Hair follicle dermal papilla cell (primary cell): ENCODE data around the gene KNTC1. TPM values are rescaled to one million over a fixed set of nuclear protein-coding genes. Genes with fewer than 3 reads are reported as not detected.

Source experiments
- small RNA-seq: library from RNA; depleted of rRNA; stranded (forward); fragments of <200 nt; gene quantifications from one replicate; pipeline ENCODE3, GENCODE V24; 2012
- total RNA-seq: library from RNA; depleted of rRNA; stranded (reverse); fragments of >200 nt; gene quantifications from 2 replicates; pipeline ENCODE4 v1.2.3, GENCODE V29; 2012

The KNTC1 gene, protein sequence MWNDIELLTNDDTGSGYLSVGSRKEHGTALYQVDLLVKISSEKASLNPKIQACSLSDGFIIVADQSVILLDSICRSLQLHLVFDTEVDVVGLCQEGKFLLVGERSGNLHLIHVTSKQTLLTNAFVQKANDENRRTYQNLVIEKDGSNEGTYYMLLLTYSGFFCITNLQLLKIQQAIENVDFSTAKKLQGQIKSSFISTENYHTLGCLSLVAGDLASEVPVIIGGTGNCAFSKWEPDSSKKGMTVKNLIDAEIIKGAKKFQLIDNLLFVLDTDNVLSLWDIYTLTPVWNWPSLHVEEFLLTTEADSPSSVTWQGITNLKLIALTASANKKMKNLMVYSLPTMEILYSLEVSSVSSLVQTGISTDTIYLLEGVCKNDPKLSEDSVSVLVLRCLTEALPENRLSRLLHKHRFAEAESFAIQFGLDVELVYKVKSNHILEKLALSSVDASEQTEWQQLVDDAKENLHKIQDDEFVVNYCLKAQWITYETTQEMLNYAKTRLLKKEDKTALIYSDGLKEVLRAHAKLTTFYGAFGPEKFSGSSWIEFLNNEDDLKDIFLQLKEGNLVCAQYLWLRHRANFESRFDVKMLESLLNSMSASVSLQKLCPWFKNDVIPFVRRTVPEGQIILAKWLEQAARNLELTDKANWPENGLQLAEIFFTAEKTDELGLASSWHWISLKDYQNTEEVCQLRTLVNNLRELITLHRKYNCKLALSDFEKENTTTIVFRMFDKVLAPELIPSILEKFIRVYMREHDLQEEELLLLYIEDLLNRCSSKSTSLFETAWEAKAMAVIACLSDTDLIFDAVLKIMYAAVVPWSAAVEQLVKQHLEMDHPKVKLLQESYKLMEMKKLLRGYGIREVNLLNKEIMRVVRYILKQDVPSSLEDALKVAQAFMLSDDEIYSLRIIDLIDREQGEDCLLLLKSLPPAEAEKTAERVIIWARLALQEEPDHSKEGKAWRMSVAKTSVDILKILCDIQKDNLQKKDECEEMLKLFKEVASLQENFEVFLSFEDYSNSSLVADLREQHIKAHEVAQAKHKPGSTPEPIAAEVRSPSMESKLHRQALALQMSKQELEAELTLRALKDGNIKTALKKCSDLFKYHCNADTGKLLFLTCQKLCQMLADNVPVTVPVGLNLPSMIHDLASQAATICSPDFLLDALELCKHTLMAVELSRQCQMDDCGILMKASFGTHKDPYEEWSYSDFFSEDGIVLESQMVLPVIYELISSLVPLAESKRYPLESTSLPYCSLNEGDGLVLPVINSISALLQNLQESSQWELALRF (N-terminal part only)
- total RNA-seq, result 7.3 and 10.5 TPM in 2 replicates

DNA sequence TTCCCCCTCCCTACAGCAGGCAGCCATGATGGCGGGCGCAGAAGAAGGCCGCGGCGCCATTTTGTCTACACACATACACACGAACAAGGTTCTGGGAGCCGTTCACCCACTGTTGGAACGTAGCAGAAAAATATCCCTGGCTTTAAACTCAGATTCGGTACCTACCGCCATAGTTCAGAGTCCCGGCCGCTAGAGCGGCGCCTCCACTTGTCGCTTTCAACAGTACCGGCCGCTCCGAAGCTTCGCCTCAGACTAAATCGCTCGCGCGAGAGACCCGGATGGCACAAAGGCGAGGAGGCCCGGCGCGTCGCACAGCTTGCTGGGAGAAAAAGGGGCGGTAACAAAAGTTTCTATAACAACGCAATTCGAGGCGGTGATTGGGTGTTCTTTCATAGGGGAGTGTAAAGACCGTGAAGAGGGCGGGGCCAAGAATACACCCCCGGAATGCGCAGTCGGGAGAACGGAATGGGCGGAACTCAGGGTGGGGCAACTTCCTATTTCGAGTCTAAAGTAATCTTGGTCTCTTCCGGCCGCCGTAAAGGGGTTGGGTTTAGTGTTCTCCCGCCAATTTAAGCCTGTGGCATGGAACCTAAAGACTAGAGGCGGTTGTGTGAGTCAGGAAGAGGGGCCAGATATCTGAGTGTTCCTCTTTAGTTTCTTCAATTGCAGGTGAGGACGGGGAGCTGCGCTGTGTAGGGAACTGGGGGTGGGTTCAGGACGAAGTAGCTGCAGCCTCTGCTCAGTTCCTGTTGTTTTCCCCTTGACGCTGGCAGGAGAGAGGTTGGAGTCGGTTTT is at the start of gene KNTC1, which contains the start of gene RSRC2:
TSS of gene KNTC1 (plus strand) at position 567 of the 795 bp plus-strand sequence. CDS start 2,815 bp downstream, outside the sequence.
TSS of gene RSRC2 (minus strand) at position 254 of the 795 bp plus-strand sequence. CDS start at position 171, 83 bp downstream.

DNA sequence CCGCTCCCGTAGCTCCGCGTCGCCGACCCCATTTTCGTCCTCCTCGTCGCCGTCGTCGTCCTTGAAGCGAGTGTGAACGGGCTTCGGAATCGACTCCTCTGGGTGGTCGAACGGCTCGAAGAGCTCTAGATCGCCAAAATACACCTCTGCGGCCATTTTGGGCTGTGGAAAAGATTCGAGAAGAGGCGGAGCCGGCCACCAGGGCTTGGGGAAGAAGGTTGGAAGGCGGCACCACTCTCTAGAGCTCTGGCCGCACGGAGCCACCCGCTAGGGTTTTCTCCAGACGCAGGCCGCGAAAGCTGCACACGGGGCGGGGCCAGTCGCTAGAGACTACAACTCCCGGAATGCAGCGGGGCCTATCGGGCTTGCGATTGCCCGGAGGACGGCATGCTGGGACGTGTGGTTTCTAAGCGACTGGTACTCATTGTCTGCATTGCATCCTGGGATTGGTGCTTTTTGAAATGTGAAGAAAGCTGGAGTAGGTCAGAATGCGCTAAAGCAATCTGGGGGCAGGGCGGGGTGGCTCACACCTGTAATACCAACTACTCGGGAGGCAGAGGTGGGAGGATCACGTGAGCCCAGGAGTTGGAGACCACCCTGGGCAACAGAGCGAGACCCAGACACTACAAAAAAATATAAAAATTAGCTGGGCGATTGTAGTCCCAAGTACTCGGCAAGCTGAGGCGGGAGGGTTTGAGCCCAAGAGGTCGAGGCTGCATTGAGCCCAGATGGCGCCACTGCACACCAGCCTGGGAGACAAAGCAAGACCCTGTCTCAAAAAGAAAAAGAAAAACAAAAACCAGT is 26.2 kb upstream of the KNTC1 start, which contains the start of gene ZCCHC8:
TSS of gene ZCCHC8 (minus strand) at position 248 of the 804 bp plus-strand sequence. CDS start at position 156, 92 bp downstream.

Small RNAs within 50 kb of the gene (small RNA-seq; reads per million reads assigned to genes)
- not detected for gene AC026333.1
- not detected for gene RF00411

Other genes starting within 250 kb of the KNTC1 start
- gene CLIP1, start 104.6 kb upstream of the KNTC1 start, total RNA-seq, result 66.5 and 71.7 TPM in 2 replicates
- gene ZCCHC8, start 26.3 kb upstream of the KNTC1 start, total RNA-seq, result 13.1 and 16.6 TPM in 2 replicates
- gene RSRC2, start 313 bp upstream of the KNTC1 start, total RNA-seq, result 28.8 and 38.3 TPM in 2 replicates
- gene HCAR2, start 176.1 kb downstream of the KNTC1 start, total RNA-seq, result not detected in 2 replicates
- gene HCAR3, start 189.6 kb downstream of the KNTC1 start, total RNA-seq, result not detected in 2 replicates
- under 0.01 and 0.16 TPM in 2 replicates for gene HCAR1, start 203.6 kb downstream of the KNTC1 start, total RNA-seq
- 29.4 and 36.8 TPM in 2 replicates for gene DENR, start 225.6 kb downstream of the KNTC1 start, total RNA-seq
- gene CCDC62, start 247.3 kb downstream of the KNTC1 start, total RNA-seq, result 0.49 and 0.65 TPM in 2 replicates